ENCODE measurements around the gene TRABD2A.

Gene TRABD2A

GRCh38 chr2:84891355-84892010 lies 10.6 kb upstream of the TRABD2A start:
- DNase-seq (ENCODE audit: insufficient read length, low spot score) (no peak), FAIRE-seq (no peak)
- TF ChIP-seq SPI1 (IDR thresholded peaks at IDR 0.05; ENCODE audit: low read depth, low read length) (no peak), PAX5 (IDR thresholded peaks at IDR 0.05; ENCODE audit: insufficient read depth, low read length, severe bottlenecking) (no peak)

DNA sequence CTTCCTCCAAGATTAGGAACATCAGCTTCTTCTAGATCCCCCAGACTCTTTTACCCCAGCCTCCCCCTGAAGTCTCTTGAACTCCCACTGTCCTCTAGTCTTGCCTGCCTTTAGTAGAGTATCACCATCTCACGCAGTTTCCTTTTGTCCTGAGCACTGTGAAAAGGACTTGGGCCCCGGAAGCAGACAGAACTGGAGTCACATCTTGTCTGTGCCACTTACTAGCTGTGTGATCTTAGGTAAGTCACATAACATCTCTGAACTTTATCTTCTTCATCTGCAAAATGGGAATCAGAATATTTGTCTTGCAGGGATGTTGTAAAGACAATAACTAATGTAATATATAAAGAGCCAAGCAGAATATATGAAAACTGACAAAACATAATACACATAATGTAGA lies 8.4 kb upstream of the TRABD2A start:
- DNase-seq (ENCODE audit: insufficient read length, low spot score) (no peak), FAIRE-seq (no peak)
- TF ChIP-seq POLR2AphosphoS5 (IDR thresholded peaks at IDR 0.05; ENCODE audit: low read depth, low read length) (no peak), POLR2A (IDR thresholded peaks at IDR 0.05; ENCODE audit: low read depth, low read length) (no peak), SPI1 (IDR thresholded peaks at IDR 0.05; ENCODE audit: low read depth, low read length) (no peak), PAX5 (IDR thresholded peaks at IDR 0.05; ENCODE audit: insufficient read depth, low read length, severe bottlenecking) (no peak), POU2F2 (IDR thresholded peaks at IDR 0.05; ENCODE audit: low read depth, low read length) (no peak), TAF1 (IDR thresholded peaks at IDR 0.05; ENCODE audit: low read depth, low read length) (no peak)

- TF ChIP-seq PAX5 (IDR thresholded peaks at IDR 0.05; ENCODE audit: insufficient read depth, low read length, severe bottlenecking) (no peak), SPI1 (IDR thresholded peaks at IDR 0.05; ENCODE audit: low read depth, low read length) (peak; percentile 95), POLR2AphosphoS5 (IDR thresholded peaks at IDR 0.05; ENCODE audit: low read depth, low read length) (no peak), POU2F2 (IDR thresholded peaks at IDR 0.05; ENCODE audit: low read depth, low read length) (no peak)
- DNase-seq (ENCODE audit: insufficient read length, low spot score) (no peak), FAIRE-seq (peak; percentile 84)
These were observed 7.8 kb upstream of the TRABD2A start for GRCh38 chr2:84888401-84889276.

GRCh38 chr2:84886791-84887190 lies 5.9 kb upstream of the TRABD2A start:
- no peak for DNase-seq (ENCODE audit: insufficient read length, low spot score)
- TF ChIP-seq POLR2A (IDR thresholded peaks at IDR 0.05; ENCODE audit: low read depth, low read length): no peak
- no peak for TF ChIP-seq PAX5 (IDR thresholded peaks at IDR 0.05; ENCODE audit: insufficient read depth, low read length, severe bottlenecking)
- no peak for FAIRE-seq

DNA sequence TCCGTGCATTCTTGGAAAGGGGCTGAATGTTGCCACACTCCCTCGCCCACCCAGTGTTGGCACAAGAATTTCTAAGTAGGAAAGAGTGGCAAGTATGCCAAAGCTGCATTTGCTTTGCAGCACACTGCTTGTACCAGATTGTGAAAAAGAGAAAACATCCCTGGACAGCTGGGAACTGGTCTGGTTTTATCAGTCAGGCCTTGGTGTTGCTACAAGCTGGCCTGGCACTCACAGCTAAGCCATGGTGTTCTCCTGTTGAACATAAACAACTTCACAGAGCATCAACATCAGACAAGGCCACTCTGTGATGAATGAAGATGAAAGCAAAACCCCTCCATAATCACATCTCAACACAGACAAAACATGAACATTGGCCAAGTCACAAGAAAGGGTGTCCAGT lies 4.2 kb upstream of the TRABD2A start:
- FAIRE-seq: no peak

DNA sequence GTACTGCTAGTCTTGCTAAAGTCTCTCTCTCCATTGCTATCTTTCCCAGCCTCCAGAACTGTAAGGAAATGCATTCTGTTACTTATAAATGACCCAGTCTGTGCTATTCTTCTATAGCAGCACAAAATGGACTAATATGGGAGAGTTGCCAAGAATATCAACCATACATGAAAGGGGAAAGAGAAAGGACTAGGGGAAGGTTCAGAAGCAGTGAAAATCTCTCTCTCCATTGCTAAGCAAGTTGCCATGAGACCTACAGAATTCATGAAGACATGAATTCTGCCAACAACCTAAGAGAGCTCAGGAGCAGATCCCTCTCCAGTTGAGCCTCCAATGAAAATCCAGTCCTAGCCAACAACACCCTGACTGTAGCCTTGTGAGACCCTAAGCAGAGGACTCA lies 3.6 kb upstream of the TRABD2A start:
- TF ChIP-seq POLR2AphosphoS5 (IDR thresholded peaks at IDR 0.05; ENCODE audit: low read depth, low read length) (no peak), POU2F2 (IDR thresholded peaks at IDR 0.05; ENCODE audit: low read depth, low read length) (no peak), SPI1 (IDR thresholded peaks at IDR 0.05; ENCODE audit: low read depth, low read length) (no peak), PAX5 (IDR thresholded peaks at IDR 0.05; ENCODE audit: insufficient read depth, low read length, severe bottlenecking) (no peak), POLR2A (IDR thresholded peaks at IDR 0.05; ENCODE audit: low read depth, low read length) (no peak), TAF1 (IDR thresholded peaks at IDR 0.05; ENCODE audit: low read depth, low read length) (no peak)
- no peak for FAIRE-seq
- DNase-seq (ENCODE audit: insufficient read length, low spot score): no peak

More for the DNA sequence above, 4.2 kb upstream of the TRABD2A start:
- TF ChIP-seq SPI1 (IDR thresholded peaks at IDR 0.05; ENCODE audit: low read depth, low read length) (no peak), TAF1 (IDR thresholded peaks at IDR 0.05; ENCODE audit: low read depth, low read length) (no peak), POLR2AphosphoS5 (IDR thresholded peaks at IDR 0.05; ENCODE audit: low read depth, low read length) (no peak), POU2F2 (IDR thresholded peaks at IDR 0.05; ENCODE audit: low read depth, low read length) (no peak), PAX5 (IDR thresholded peaks at IDR 0.05; ENCODE audit: insufficient read depth, low read length, severe bottlenecking) (no peak), POLR2A (IDR thresholded peaks at IDR 0.05; ENCODE audit: low read depth, low read length) (no peak)
- DNase-seq (ENCODE audit: insufficient read length, low spot score): no peak

- no peak for DNase-seq (ENCODE audit: insufficient read length, low spot score)
- TF ChIP-seq POU2F2 (IDR thresholded peaks at IDR 0.05; ENCODE audit: low read depth, low read length): no peak
- no peak for TF ChIP-seq TAF1 (IDR thresholded peaks at IDR 0.05; ENCODE audit: low read depth, low read length)
- TF ChIP-seq PAX5 (IDR thresholded peaks at IDR 0.05; ENCODE audit: insufficient read depth, low read length, severe bottlenecking): no peak
- TF ChIP-seq SPI1 (IDR thresholded peaks at IDR 0.05; ENCODE audit: low read depth, low read length): no peak
- TF ChIP-seq POLR2AphosphoS5 (IDR thresholded peaks at IDR 0.05; ENCODE audit: low read depth, low read length): no peak
- FAIRE-seq: no peak
These were observed 2.1 kb upstream of the TRABD2A start for GRCh38 chr2:84882775-84883550.

DNA sequence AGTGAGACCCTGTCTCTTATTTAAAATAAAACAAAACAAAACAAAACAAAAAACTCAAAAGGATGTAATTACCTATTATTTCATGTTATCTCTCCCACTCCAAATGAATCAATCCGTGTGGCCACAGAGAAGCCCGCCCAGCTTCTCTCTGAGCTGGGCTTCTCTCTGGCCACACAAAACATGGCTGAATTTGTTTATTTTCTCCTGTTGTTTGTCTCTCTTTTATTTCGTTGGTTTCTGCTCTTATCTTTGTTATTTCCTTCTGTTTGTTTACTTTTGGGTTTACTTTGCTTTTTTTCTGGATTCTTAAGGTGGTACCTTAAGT lies 1.5 kb upstream of the TRABD2A start:
- DNase-seq (ENCODE audit: insufficient read length, low spot score) (no peak), FAIRE-seq (no peak)
- no peak for TF ChIP-seq POLR2AphosphoS5 (IDR thresholded peaks at IDR 0.05; ENCODE audit: low read depth, low read length)
- TF ChIP-seq PAX5 (IDR thresholded peaks at IDR 0.05; ENCODE audit: insufficient read depth, low read length, severe bottlenecking): no peak
- TF ChIP-seq POLR2A (IDR thresholded peaks at IDR 0.05; ENCODE audit: low read depth, low read length): no peak
- no peak for TF ChIP-seq POU2F2 (IDR thresholded peaks at IDR 0.05; ENCODE audit: low read depth, low read length)
- no peak for TF ChIP-seq TAF1 (IDR thresholded peaks at IDR 0.05; ENCODE audit: low read depth, low read length)
- no peak for TF ChIP-seq SPI1 (IDR thresholded peaks at IDR 0.05; ENCODE audit: low read depth, low read length)

GRCh38 chr2:84881581-84882413 lies 913 bp upstream of the TRABD2A start:
- peak; percentile 80 for FAIRE-seq
- no peak for DNase-seq (ENCODE audit: insufficient read length, low spot score)

More at GRCh38 chr2:84881581-84882413, 913 bp upstream of the TRABD2A start:
- TF ChIP-seq POU2F2 (IDR thresholded peaks at IDR 0.05; ENCODE audit: low read depth, low read length) (peak; percentile 11; the same call in 1 of the 2 replicates), POLR2AphosphoS5 (IDR thresholded peaks at IDR 0.05; ENCODE audit: low read depth, low read length) (no peak)

Data from GM12891 (cell line).